Suppressor macrophage (primary cell): ENCODE data around the gene ADAMTS8.

ENCODE experiments used
- DNase-seq, 4 experiments: peaks; one replicate each; pipeline ENCODE4 v3.0.0-alpha.2; 2020 to 2022

ADAMTS8 gene

GRCh38 chr11:130462101-130462885, 33.9 kb upstream of the ADAMTS8 start:
- DNase-seq: no peak

- DNase-seq: no peak
These were observed 31.1 kb upstream of the ADAMTS8 start for GRCh38 chr11:130459521-130459920.

GRCh38 chr11:130458410-130458729, 30.0 kb upstream of the ADAMTS8 start:
- DNase-seq: no peak

GRCh38 chr11:130457623-130458409, 29.4 kb upstream of the ADAMTS8 start:
- DNase-seq: no peak

GRCh38 chr11:130456286-130456685, 27.9 kb upstream of the ADAMTS8 start:
- no peak for DNase-seq

GRCh38 chr11:130455483-130456127, 27.2 kb upstream of the ADAMTS8 start:
- no peak for DNase-seq

GRCh38 chr11:130454491-130455252, 26.3 kb upstream of the ADAMTS8 start:
- DNase-seq: no peak

- peak in 3 of 4 experiments; percentile 33 to 51 (median 47) for DNase-seq
These were observed 24.5 kb upstream of the ADAMTS8 start for GRCh38 chr11:130452940-130453339.

- no peak for DNase-seq
These were observed 23.8 kb upstream of the ADAMTS8 start for GRCh38 chr11:130452176-130452575.

GRCh38 chr11:130451231-130452019, 23.0 kb upstream of the ADAMTS8 start:
- peak in 3 of 4 experiments; percentile 28 to 36 (median 32) for DNase-seq

- DNase-seq: peak; percentile 22 to 43 (median 36)
These were observed 21.8 kb upstream of the ADAMTS8 start for GRCh38 chr11:130449996-130450769.

- no peak for DNase-seq
These were observed 21.0 kb upstream of the ADAMTS8 start for GRCh38 chr11:130449310-130449990.

GRCh38 chr11:130448416-130449309, 20.3 kb upstream of the ADAMTS8 start, which contains the start of gene ADAMTS15:
TSS of gene ADAMTS15 (plus strand) at chr11:130448645. CDS start at chr11:130448974, 329 bp downstream.
- peak; percentile 33 to 60 (median 51) for DNase-seq

GRCh38 chr11:130448039-130448415, 19.6 kb upstream of the ADAMTS8 start:
- DNase-seq: no peak

GRCh38 chr11:130445788-130446187, 17.4 kb upstream of the ADAMTS8 start:
- DNase-seq: no peak

- DNase-seq: no peak
These were observed 14.3 kb upstream of the ADAMTS8 start for GRCh38 chr11:130442737-130443136.

GRCh38 chr11:130441719-130442118, 13.3 kb upstream of the ADAMTS8 start:
- DNase-seq: no peak

GRCh38 chr11:130439876-130440275, 11.5 kb upstream of the ADAMTS8 start:
- DNase-seq: no peak

- no peak for DNase-seq
These were observed 10.7 kb upstream of the ADAMTS8 start for GRCh38 chr11:130439160-130439519.
